NB4 (cell line): ENCODE results near the gene ARID2.
A peak's percentile ranks its signal among the peaks of the same experiment; 100 is the strongest.

Experiments
- DNase-seq: peaks from one replicate; pipeline ENCODE4 v3.0.0; 2010; ENCODE audit warnings: low read depth
- H3K4me3 ChIP-seq: one replicate; pipeline ENCODE4 v1.5.1; 2011; ENCODE audit warnings: mild to moderate bottlenecking, low read depth, low read length, moderate library complexity
- CTCF ChIP-seq: IDR thresholded peaks from one replicate; pipeline ENCODE4 v1.5.1; 2012; ENCODE audit warnings: low read depth, low read length
- MAX ChIP-seq: IDR thresholded peaks from 2 replicates; pipeline ENCODE4 v1.6.1; 2011; ENCODE audit warnings: low read depth, low read length
- MYC ChIP-seq: IDR thresholded peaks from 2 replicates; pipeline ENCODE4 v1.6.1; 2011; ENCODE audit warnings: low read depth, low read length
- POLR2A ChIP-seq: IDR thresholded peaks from 2 replicates; pipeline ENCODE4 v1.6.1; 2011; ENCODE audit warnings: mild to moderate bottlenecking; ENCODE audit not compliant: insufficient read length; ENCODE audit errors: extremely low read depth

Gene ARID2

GRCh38 chr12:45909041-45909713 lies 179.7 kb downstream of the ARID2 start:
- H3K4me3 ChIP-seq: no peak overlapping the region
- TF ChIP-seq POLR2A: no peak
- TF ChIP-seq MYC: no peak
- no peak for TF ChIP-seq MAX
- TF ChIP-seq CTCF: no peak
- DNase-seq: no peak

- TF ChIP-seq POLR2A (no peak), CTCF (no peak), MAX (no peak), MYC (no peak)
- no peak overlapping the region for H3K4me3 ChIP-seq
- DNase-seq: no peak
Observed at GRCh38 chr12:45912774-45913173, 183.3 kb downstream of the ARID2 start.

- H3K4me3 ChIP-seq: no peak overlapping the region
- TF ChIP-seq MAX: no peak
- no peak for DNase-seq
Observed at GRCh38 chr12:45913631-45914030, 184.1 kb downstream of the ARID2 start.

GRCh38 chr12:45914090-45914489 lies 184.6 kb downstream of the ARID2 start:
- no peak for TF ChIP-seq CTCF
- no peak for TF ChIP-seq MAX
- H3K4me3 ChIP-seq: no peak overlapping the region
- DNase-seq: peak; percentile 30

- H3K4me3 ChIP-seq: no peak overlapping the region
- TF ChIP-seq MYC (no peak), MAX (no peak), POLR2A (no peak), CTCF (no peak)
- no peak for DNase-seq
Observed at GRCh38 chr12:45915405-45915804, 185.9 kb downstream of the ARID2 start.

- no peak overlapping the region for H3K4me3 ChIP-seq
- DNase-seq: no peak
Observed at GRCh38 chr12:45918818-45919217, 189.3 kb downstream of the ARID2 start.

More at GRCh38 chr12:45918818-45919217, 189.3 kb downstream of the ARID2 start:
- TF ChIP-seq CTCF: no peak
- TF ChIP-seq MYC: no peak
- no peak for TF ChIP-seq MAX
- no peak for TF ChIP-seq POLR2A
